NCI-H2196 (cell line): ENCODE measurements around the gene USP9Y.
A peak's percentile ranks its signal among the peaks of the same experiment; 100 is the strongest.

Source experiments
- DNase-seq: peaks from one replicate; lab custom pipeline; 2025; ENCODE audit not compliant: unreplicated experiment; lab: John Stamatoyannopoulos, UW

The USP9Y gene

GRCh38 chrY:12784521-12784920, 83.5 kb downstream of the USP9Y start:
- no peak for DNase-seq

DNA sequence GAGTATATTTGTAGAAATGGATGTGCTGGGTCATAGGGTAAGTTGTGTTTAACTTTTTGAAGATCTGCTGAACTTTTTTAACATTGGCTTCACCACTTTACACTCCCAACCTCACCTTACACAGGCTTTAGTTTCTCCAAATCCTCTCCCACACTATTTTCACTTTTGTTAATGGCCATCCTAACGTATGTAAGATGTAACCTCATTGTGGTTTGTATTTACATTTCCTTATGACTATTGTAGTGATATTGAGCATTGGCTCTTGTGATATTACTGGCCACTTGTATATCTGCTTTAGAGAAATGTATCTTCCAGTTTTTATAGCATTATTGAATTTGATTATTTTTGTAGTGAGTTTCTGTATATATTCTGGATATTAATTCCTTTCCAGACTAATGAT, 93.0 kb downstream of the USP9Y start:
- no peak for DNase-seq

DNA sequence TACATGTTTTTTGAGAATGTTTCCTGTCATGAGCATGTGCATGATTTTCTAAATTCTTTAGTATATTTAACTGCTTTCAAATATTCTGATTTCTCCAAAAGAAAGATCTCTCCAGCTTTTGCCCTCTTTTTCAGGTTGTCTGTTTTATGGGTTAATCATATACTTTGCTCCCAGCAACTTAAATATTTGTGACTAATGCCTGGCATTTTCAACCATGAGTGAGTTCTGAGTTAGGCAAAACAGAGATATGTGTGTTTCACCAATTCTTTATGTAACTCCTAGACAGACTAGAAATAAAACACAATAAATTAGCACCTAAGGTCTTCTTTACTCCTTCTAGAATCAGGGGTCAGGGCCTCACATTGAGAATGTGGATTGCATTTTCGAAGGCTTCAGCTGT, 107.0 kb downstream of the USP9Y start:
- DNase-seq: no peak

- DNase-seq: peak; percentile 19
These were observed 108.0 kb downstream of the USP9Y start for GRCh38 chrY:12809034-12809433.

GRCh38 chrY:12823408-12823807, 122.4 kb downstream of the USP9Y start:
- no peak for DNase-seq

DNA sequence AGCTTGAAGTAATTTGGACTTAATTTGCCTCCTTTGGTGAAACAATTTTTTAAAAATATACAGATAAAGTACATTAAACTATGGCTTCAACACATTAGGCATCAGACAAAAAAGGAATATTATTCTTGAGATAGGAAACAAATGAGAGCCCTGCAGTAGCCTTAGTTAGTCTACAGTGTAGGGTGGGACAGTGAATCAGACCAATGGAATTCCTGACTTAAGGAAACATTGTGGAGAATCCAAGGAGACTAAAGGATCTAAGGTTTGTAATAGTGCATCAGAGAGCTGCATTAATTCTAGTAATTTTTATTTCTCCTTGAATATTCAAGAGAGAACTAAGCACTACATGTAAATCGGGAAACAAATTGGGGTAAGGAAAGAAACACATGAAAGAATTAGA, 125.8 kb downstream of the USP9Y start:
- no peak for DNase-seq

DNA sequence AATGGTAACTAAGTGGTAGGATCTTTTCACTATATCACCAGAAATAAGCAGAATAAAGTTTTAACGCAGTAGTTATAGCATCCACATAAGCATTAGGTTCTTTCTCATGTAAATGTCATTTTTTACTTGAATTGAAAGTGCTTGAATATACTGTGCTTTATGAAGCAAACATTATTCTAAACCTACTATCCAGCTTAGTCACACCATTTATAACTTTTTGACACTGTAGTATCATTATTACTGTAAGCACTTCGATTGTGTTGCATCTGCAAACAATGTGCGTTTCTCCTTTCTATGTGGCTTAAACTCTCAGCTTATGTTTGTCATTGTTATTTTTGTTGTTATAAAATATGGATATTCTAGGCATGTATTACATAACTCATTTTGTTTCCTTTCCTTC, 132.3 kb downstream of the USP9Y start:
- no peak for DNase-seq

DNA sequence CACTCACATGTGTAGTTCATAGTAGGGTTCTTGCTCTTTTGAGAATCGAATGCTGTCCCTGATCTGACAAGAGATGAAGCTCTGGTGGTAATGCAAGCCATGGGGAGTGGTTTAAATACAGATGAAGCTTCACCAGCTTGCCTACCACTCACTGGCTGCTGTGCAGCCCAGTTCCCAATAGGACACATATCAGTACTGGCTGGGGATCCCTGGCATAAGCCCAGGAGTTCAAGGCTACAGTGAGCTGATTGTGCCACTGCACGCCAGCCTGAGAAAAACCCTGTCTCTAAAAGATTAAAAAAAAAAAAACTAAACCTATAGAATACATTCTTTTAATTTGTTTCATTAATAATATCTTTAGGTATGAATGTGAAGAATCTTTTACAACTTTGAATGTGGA, 136.5 kb downstream of the USP9Y start:
- no peak for DNase-seq

- no peak for DNase-seq
These were observed 140.3 kb downstream of the USP9Y start for GRCh38 chrY:12841368-12841767.

GRCh38 chrY:12846793-12847192, 145.8 kb downstream of the USP9Y start:
- no peak for DNase-seq

GRCh38 chrY:12855791-12856275, 154.8 kb downstream of the USP9Y start:
- DNase-seq: no peak

DNA sequence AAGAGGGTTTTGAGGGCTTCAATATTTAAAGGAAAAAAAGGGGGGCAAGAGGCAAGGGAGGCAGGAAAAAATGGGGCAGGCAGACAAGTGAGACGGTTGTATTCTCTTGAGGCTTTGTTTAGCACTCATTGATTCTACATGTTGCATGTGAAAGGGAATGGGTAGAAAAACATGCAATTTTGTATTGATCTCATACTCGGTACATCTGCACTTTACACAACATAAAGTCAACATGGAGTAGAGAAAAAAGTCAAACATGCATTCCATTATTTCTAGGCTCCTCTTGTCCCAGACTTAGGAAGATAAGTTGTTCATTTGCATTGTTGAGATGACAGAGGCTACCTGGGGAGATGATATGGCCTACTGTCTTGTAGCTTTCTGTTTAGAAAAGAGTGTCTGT, 166.9 kb downstream of the USP9Y start:
- no peak for DNase-seq

- DNase-seq: no peak
These were observed 195.9 kb downstream of the USP9Y start for GRCh38 chrY:12896973-12897372.

- no peak for DNase-seq
These were observed 197.6 kb downstream of the USP9Y start for GRCh38 chrY:12898604-12899003.

DNA sequence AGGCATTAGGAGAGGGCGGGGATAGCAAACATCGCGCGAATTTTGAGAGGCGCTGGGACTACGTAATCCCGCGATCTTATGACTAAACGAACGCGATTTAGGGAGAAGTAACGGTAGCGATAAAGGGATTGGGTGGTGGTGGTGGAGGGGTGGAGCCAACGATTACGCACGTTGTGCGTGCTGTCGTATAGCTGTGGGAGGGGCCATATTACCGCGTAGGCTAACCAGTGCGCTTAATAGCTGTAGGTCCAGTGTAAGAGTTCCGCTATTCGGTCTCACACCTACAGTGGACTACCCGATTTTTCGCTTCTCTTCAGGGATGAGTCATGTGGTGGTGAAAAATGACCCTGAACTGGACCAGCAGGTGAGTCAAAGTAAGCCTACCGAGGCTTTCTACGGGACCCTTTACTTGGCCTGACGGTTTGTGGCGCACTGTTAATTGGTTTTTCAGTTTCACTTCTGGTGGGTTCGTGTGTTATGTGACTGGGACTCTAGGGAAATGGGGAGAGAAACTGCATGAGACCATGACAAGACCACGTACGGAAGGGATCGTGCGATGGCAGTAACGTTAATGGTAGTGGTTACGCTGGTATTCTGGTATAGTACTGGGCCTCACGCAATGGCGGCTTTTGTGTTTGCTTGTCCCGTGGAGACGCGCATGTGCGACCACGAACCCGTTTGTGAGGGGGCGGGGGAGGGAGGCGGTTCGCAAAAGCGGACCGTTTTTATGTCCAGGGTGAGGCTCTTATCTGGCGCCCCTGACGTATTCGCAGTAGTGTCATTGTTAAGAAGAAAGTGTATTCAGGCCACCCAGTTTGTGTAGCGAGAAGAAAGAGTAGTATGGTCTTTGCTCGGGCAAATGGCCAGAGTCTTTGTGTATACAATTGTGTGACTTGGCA, 203.8 kb downstream of the USP9Y start, which contains the start of gene DDX3Y:
Gene DDX3Y (plus strand): TSS at position 251 of the 899 bp plus-strand sequence. CDS start 69 bp downstream, at position 320.
- DNase-seq: peak; percentile 96

GRCh38 chrY:12905517-12905872, 204.5 kb downstream of the USP9Y start:
- peak; percentile 71 for DNase-seq

- DNase-seq: peak; percentile 14
These were observed 204.9 kb downstream of the USP9Y start for GRCh38 chrY:12905895-12906294.
